NCI-H2171 (cell line): ENCODE measurements around the gene SIGLEC15.
"Not testable (repeated sequence)": the region's sequence is repeated elsewhere in the genome, so short reads cannot be mapped to it uniquely, and the experiment has no call there.

Experiments used
- DNase-seq: peaks from one replicate; lab custom pipeline; 2025; lab: John Stamatoyannopoulos, UW

The SIGLEC15 gene

DNA sequence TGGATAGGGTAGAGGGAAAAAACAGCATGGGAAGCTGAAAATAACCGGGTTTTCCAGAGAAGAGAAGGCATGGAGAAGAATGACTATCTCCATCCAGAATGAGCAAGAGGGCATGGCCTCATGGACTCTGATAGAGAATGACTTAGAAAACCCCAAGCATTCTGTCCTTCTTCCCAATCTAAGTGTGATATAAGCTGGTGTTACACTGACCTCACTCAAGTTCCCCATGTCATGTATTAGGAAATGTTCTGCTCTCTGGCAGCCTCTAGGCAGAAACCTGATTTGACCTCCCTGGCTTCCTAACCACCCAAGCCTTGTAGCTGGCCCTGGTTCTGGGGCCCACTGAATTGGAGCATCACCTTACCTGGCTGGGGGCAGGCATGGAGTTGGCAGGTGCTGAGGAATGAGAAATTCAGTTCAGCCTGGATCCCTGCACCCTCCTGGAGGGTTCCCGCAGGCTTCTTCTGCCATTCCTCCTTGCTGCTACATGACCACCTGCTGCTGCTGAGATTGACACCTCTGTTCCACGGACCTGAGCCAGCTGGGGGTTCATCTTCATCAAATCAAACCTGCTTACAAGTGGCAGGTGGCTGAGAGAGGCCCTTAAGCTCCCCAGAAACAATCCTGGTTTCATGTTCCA is 5.2 kb upstream of the SIGLEC15 start:
- DNase-seq: peak; percentile 63

DNA sequence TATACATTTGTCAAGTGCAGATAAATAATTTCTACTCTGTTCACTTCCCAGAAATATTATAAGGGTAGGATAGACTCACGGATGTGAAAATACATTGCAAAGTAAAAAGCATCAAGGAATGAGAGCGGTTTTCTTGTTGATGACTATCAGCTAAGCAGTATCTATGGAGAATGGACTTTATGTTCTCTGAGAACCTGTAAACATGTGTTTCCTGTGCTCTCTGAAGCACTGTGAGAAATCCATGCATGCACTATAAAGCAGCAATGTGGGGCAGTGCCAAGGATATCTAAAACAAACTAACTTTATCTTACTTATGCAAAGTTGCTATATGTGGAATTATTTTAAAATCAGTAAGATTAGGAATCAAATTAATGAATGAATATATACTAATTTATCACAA is 4.4 kb upstream of the SIGLEC15 start:
- no peak for DNase-seq

DNA sequence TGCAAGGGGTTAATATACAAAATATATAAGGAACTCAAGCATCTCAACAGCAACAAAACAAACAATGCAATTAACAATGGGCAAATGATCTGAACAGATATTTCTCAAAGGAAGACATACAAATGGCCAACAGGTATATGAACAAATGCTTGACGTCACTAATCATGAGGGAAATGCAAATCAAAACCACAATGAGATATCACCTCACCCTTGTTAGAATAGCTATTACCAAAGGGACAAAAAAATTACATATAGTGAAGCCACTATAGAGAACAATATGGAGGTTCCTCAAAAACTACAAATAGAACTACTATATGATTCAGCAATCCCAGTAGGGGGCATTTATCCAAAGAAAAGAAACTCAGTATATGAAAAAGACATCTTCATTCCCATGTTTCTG is 3.8 kb upstream of the SIGLEC15 start:
- no peak for DNase-seq

DNA sequence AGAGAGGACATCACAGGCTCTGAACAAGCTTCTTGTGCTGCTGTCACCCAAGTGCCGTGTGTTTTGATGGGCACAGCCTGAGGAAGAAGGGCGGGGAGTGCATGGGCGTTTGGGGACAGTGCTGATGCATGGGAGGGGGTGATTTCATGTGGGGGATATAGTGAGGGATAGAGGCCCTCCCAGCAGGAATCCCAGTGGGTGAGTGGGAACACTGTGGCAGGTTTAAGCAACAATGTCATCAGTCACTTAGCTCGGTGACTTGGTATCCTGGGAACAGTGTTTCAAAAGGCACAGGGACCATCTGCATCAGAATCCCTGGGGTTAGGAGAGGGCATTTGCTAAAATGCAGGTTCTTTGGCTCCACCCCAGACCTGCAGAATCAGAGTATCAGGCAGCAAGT is 609 bp downstream of the SIGLEC15 start:
- DNase-seq: no peak

DNA sequence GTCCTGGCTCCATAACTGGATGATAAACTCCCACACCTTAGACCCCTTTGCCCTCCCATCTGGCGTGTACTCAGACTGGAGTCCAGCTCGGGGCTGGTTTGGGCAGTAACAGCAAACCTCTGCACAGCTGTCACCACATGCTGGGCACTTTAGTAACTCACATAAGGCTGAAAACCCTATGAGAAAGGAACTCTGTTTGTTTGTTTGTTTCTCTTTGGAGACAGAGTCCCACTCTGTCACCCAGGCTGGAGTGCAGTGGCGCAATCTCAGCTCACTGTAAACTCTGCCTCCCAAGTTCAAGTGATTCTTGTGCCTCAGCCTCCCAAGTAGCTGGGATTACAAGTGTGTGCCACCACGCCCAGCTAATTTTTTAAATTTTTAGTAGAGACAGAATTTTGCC is 1.2 kb downstream of the SIGLEC15 start:
- not testable (repeated sequence) for DNase-seq

DNA sequence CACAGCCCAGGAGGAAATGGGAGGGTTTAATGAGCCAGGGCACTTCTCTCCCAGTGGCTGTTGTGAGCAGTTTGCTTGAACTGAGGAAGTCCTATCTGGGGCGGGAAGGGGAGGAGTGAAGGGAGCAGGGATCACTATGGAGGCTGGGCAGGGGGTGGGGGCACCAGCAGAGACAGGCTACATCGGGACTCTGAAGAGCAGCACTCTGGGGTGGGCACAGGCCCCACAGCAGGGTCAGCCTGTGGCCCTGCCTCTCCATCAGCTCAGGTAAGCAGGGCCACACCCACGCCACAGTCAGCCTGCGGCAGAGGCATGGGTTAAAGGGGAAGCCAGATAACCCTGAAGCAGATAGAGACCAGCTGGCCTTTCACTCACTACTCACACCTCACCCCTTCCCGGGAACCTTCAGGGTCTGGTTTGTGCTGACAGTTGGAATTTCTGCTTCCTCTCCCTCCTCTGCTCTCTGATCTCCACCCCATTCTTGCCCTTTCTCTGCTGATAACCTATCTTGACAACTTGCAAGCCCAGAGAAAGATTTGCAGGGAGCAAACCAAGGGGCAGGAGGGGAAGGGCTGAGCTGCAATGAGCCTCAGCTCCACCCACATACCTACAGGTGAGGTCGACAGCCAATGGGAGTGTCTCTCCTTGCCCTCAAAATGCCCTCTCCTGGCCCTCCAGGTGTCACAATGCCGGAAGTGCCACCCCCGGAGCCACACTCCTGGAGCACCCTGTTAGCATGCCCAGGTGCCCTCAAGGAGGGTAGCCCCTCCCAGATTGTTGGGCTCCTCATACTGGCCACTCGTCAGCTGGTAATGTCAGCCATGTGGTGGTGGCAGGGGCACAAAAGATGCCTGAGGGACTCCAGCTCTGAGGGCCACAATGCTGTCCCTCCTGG is 3.7 kb downstream of the SIGLEC15 start:
- no peak for DNase-seq

DNA sequence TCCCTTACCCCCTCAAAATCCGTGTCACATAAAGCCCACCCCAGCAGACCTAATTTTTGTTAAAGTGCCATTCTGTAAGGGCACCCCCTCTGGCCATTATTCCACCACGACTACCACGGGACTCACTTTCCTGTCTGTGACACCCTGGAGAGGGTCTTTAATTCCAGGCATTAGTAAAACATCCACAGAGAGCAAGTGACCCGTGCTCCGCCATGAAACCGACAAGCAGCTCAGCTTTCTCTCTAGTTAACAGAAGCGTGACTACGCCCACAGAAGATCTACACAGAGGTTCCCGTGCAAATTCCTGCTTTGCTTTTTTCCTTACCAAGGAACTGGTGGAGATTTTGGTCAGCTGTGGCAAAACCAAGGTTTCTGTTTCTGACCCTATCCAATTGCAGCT is 4.4 kb downstream of the SIGLEC15 start:
- DNase-seq: no peak

DNA sequence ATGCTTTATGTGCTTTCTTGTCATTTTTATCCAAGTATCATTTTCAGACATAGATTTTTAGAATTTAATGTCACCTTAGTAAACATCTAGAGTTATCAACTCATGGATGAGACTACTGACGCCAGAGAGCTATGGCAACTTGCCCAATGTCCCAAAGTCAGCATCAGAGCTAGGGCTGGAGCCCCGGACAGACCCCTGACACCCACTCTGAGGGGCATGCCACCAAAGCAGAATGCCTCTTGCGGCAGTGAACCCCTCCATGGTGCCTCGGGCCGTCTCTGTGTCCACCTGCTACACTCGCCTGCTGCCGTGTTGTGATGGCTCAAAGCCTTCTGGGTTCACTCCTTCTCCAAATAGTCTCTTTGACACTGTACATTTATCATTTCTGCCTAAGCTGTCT is 5.4 kb downstream of the SIGLEC15 start:
- DNase-seq: no peak

DNA sequence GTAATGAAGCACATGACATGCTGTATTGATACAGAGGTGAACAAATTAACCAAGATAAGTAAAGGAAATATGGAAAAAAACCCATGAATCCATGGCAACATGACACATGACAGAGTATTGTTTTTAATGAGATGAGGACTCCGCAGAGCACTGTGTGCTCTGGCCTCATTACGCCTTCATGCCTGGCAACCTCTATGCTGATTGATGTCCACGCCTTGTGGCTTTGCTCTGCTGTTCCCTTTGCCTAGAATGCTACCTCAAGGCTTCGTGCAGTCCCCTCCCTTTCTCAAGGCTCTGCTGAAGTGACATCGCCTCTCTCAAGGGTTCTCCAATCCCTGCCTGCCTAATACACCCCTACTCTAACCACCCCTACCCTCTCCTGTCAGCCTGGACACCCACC is 8.4 kb downstream of the SIGLEC15 start:
- DNase-seq: no peak

DNA sequence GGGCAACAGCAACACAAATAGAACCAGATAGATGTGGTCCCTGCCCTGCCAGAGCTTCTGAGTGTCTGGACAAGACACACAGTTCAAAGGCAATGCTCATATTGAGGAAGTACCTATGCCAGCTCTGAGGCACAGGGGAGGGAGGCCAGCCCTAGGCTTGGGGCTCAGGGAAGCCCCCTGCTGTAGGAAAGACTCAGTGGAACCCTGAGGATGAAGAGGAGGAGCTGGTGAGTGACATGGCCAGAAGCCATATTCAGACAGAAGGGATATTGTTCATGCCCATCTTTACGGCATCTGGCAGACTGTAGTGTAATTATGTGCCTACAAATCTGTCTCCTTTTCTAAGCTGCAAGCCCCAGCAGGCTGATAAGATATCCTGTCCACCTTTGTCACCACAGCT is 8.8 kb downstream of the SIGLEC15 start:
- no peak for DNase-seq

DNA sequence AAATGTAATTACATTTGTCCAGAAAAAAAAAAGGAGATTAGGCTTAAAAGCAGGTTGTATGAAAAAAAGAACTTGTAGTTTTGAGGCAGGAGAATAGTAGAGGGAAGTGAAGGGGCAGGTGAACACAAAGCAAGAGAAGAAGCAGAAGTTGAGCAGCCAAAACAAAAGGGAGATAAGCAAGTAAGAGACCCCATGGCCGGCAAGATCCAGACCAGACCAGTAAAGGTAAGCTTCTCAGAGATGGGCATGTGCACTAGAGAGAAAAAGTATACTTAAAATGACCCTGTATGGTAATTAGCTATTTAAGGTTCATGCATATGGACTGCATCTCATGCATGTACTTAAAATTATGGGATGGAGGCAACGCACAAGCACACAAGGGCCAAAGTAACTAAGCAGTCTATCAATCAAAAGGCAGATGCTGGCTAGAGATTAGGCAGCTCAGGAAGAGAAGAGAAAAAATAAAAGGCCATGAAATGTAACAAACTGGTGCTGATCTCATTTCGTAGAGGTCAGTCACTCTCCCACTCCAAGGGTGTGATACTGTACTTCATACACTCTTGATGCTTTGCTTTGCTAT is 9.7 kb downstream of the SIGLEC15 start:
- DNase-seq: no peak

DNA sequence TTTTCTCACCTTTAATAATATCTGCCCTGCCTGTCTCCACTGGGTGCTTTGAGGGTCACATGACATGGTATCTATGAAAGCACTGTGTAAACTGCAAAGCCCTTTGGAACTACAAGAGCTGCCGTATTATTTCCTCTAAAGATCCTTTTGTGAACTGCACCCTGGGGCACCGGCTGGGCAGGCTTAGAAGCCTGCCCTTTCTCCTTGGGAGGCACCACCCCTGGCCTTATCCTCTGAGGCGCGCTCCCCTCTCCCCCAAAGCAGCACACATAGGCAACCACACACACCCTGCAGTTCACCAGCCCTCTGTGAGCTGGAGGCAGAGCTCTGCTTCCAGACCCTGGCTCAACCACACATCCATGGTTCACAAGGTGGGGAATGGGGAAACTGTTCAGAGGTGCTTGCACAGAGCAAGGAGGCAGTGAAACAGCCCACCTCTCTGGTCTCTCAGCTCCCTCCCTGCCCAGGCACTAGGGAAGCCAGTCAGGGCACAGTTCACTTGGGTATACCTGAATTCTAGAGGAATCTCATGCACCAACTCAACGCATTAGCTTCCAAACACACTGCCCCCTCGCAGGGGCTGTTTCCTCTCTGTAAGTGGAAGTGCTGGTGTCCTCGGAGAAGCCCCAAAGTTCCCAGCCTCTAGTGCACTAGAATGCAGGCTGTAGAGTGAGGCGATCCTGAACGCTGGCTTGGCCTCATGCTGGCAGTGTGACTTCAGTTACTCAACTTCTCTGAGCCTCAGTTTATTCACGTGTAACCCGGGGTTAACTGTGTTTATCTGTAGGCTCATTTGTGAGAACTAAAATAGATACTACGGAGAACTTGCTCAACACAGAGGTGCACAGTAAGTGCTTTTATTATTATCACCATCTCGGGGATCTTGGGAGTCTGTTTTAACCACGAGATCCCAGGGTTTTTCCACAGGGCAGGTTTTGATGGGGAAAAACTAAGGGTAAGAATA is 11.0 kb downstream of the SIGLEC15 start:
- no peak for DNase-seq

DNA sequence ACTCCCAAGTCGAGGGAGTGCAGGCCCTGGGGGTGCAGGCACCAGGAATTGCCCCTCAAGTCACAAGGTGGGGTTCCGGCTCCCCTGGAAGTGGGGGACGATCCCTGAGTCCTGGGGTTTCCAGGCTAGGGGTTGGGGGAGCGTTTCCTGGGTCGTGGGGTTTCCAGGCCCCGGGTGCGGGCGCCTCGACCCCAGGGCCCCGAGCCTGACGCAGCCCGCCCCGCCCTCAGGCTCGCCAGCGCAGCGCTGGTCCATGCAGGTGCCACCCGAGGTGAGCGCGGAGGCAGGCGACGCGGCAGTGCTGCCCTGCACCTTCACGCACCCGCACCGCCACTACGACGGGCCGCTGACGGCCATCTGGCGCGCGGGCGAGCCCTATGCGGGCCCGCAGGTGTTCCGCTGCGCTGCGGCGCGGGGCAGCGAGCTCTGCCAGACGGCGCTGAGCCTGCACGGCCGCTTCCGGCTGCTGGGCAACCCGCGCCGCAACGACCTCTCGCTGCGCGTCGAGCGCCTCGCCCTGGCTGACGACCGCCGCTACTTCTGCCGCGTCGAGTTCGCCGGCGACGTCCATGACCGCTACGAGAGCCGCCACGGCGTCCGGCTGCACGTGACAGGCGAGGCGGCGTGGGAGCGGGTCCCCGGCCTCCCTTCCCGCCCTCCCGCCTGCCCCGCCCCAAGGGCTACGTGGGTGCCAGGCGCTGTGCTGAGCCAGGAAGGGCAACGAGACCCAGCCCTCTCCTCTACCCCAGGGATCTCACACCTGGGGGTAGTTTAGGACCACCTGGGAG is 12.0 kb downstream of the SIGLEC15 start:
- DNase-seq: peak; percentile 58

DNA sequence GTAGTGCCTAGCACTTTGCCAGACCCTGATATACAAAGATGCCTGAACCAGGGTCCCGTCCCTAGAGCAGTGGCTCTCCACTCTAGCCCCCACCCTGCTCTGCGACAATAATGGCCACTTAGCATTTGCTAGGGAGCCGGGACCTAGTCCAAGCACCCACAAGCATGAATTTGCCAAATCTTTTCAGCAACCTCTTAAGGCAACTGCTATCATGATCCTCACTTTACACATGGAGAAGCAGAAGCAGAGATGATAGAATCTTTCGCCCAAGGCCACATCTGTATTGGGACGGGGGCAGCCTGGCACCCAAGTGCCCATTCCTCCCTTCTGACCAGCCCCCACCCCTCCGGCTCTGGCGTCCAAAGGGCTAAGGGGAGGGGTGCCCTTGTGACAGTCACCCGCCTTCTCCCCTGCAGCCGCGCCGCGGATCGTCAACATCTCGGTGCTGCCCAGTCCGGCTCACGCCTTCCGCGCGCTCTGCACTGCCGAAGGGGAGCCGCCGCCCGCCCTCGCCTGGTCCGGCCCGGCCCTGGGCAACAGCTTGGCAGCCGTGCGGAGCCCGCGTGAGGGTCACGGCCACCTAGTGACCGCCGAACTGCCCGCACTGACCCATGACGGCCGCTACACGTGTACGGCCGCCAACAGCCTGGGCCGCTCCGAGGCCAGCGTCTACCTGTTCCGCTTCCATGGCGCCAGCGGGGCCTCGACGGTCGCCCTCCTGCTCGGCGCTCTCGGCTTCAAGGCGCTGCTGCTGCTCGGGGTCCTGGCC is 13.0 kb downstream of the SIGLEC15 start:
- no peak for DNase-seq

DNA sequence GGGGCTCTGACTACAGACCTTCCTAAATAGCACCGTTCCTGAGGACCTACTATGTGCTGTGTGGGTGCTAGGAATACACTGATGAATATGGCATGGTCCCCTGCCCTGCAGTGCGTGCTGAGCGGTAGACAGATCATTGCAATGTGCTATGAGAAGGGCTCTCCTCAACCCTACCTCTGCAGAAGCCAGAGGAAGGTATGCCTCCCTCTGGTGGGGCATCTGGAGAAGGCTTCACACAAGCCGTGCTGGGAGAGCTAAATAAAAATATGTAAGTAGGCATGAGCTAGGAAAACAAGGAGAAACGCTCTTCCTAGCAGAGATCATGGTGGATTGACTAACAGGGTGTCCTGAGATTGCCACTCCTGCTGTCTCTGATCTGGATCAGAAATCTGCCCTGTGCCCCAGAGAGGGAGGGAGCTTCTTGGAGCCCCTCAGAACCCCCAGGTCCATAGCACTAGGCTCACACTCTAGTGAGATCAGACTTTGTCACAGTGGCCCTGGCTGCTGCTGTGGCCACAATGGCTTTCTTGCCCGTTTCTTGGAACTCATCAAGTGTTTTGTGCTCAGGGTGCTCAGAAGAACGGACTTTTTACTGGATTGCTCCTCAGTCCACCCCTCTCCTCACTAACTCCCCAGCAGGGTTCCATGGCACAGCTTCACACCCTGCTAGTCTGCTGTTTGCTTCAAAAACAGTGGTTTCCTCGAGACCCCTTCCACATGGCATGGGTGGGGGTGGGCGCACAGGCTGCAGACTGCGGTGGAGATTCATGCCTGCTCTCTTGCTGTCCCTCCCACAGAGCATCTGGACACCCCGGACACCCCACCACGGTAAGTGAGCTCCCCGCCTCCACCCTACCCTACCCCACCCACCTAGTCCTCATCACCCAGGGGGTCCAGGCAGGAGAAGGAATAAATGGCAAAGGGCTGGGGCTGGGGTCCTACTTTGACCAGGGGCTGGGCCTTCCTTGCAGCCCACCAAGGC is 14.2 kb downstream of the SIGLEC15 start:
- DNase-seq: peak; percentile 30

DNA sequence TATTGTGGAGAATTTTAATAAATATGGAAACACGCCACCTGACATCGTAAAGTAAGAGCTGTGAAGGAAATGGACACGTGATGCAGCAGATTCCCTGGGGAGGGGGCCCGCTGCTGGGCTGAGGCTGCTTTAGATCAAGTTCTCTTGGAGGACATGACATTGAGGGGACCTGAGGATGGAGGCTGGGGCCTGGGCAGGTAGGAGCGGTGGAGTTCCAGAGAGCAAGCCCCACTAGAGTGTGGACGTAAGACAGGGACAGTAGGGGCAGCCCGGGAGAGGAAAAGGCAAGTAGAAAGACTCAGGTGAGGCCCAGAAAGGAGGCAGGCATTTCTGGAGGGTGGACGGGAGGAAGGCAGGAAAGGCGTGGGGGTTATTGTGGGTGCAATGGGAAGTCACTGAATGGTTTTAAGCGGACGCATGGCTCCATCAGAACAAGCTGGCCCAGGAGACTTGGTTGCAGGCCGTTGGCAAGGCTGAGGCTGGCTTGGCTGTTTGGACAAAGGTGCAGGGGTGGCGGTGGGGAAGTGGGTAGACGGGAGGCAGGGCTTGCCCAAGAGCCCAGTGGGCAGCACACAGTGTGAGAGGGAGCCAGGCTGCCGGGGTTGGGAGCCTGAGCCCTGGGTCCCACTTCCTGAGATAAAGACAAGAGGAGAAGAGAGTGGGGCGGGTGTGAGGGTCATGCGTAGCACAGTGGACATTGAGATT is 15.7 kb downstream of the SIGLEC15 start:
- DNase-seq: no peak

DNA sequence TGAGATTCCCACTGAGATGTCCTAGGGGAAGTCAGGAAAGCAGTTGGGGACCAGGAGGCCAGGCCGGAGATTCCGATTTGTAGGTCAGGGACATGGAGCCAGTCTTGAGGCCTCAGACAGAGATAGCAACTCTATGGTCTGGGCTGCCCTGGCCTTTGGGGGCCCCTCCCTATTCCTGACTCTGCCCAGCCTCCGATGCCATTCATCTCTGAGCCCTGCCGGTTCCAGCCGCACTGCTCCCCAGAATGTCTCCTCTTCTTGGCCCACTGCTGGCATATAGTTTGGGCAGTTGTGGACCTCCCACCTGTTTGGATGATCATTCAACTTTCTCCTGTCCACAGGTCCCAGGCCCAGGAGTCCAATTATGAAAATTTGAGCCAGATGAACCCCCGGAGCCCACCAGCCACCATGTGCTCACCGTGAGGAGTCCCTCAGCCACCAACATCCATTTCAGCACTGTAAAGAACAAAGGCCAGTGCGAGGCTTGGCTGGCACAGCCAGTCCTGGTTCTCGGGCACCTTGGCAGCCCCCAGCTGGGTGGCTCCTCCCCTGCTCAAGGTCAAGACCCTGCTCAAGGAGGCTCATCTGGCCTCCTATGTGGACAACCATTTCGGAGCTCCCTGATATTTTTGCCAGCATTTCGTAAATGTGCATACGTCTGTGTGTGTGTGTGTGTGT is 16.4 kb downstream of the SIGLEC15 start:
- no peak for DNase-seq

DNA sequence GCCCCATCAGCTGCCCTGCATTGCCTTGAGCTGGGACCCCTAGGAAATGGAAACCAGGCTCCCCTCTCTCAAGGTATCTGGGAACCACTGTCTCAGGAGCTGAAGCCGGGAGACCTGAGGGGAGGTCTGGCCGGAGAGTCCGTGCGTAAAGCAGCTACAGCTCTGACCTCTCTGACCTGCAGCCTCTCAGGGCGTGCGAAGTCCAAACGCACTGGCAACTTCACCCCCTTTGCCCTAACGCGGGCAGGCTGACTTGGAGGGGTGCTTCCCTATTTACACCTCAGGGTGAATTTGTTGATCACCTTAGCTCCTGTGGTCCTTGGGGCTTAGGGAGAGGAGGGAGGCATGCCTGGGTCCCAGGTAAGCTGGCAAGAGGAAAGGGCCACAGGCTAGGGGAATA is 17.5 kb downstream of the SIGLEC15 start:
- no peak for DNase-seq
